ENCODE results near the gene STK10. TPM values are rescaled to one million over a fixed set of nuclear protein-coding genes. Genes with fewer than 3 reads are reported as not detected.

Gene STK10
- total RNA-seq, 1 experiment from 2014 or later: 25.7 TPM

DNA sequence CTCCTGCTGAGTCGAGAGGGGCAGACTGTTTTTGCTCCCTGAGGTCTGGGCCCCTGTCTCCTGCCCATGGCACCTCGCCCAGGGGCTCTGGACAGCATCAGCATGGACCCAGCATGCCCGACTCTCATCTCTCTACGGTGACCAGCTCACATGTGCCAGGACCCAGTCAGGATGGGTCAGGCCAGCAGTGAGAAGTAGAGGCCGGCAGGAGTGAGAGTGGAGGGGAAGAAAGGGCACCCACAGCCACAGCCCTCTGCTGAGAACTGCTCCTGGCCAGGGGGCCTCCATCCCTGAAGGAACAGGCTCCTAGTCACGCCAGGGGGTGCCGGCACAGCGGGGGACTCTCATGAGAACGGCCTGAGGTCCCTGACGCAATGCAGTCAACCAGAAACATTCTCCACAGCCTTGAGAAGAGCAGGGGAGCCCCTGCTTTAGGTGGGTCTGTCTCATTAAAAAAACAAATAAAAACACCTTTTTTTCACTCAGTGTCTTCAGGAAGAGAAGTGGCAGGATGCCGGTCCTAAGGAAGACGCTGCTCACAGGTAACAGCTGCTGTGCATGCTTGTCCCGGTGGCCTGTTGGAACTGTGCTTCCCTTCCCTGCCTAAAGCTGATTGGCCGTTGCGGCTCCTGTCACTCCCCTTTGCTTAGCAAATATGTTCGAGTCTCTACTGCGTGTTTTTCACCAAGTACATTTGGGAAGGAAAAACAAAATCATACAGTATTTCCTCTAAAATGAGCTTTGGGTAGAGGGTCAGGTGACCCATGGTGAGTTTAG, 95.9 kb downstream of the STK10 start:
- no peak for ATAC-seq
- Histone ChIP-seq H3K4me2 (ENCODE audit: low read length) (no peak overlapping the region), H3K4me1 (ENCODE audit: insufficient read depth, low read length) (no peaks in the 10 kb centered on the region), H3K9me3 (ENCODE audit: low read length) (no peaks in the 10 kb centered on the region), H3K79me2 (ENCODE audit: low read length) (no peaks in the 10 kb centered on the region), H3K9me2 (replicated peaks; ENCODE audit: low read length) (no peaks in the 10 kb centered on the region), H3K36me3 (ENCODE audit: low read depth, low read length) (no peaks in the 10 kb centered on the region), H3K27me3 (ENCODE audit: low read length) (no peaks in the 10 kb centered on the region), H2AFZ (ENCODE audit: low read length) (no peak overlapping the region), H3K4me3 (ENCODE audit: low read length) (no peak overlapping the region), H4K20me1 (ENCODE audit: low read length) (no peaks in the 10 kb centered on the region), H3K9ac (ENCODE audit: low read length) (no peak overlapping the region), H3K27ac (ENCODE audit: low read length) (no peak overlapping the region), H3F3A (ENCODE audit: low read length, unreplicated experiment) (no peaks in the 10 kb centered on the region)
- TF ChIP-seq EZH2 (IDR thresholded peaks at IDR 0.05; ENCODE audit: low read length, unreplicated experiment): no peak
- TF ChIP-seq CTCF (conservative IDR thresholded peaks at IDR 0.05; ENCODE audit: low read depth, low read length): no peak
- TF ChIP-seq EZH2phosphoT487 (IDR thresholded peaks at IDR 0.05; ENCODE audit: borderline replicate concordance, low read length): no peak
- ChIA-PET POLR2A (ENCODE audit: unreplicated experiment) (interaction anchor here (0.7 kb wide), 1 partner anchor 200 kb away, joined by 4 read pairs; no protein-coding TSS in a partner anchor), CTCF (interaction anchor here (0.6 to 0.7 kb wide), 2 partner anchors 13 to 174 kb away, joined by 3 to 8 read pairs; no protein-coding TSS in a partner anchor)
- intact Hi-C loops (cut with micrococcal nuclease): no loop called here
- DNase-seq: no peak
- no TSS peak for BruUV-seq (replicated peaks)

DNA sequence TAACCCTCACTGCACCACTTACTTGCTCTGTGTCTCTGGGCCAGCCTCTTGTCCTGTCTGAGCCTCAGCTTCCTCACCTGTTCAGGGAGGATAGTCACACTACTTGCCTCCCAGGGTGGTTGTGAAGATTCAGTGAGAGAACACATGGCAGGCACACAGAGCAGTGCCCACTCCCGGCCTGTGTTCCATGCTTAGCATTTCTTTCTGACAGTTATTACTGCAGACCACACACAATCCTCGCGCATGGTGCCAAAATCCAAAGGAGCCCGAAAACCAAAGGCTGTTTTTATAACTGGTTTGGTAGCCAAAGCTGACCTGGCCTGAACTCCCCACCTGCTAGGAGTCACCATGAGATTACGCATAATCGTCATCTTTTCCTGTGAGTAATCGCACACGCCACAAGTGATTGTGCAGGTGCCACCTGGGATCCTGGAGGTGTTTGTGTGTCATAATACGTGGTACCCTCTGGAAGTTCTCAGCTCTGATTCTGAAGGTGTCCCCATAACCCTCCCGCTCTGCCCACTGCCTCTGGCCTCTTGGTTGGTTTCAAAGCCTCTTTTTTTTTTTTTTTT, 97.0 kb downstream of the STK10 start:
- H4K20me1 ChIP-seq (ENCODE audit: low read length): no peaks in the 10 kb centered on the region
- DNase-seq: no peak

GRCh38 chr5:172089298-172090117, 98.5 kb downstream of the STK10 start:
- no peaks in the 10 kb centered on the region for H3K36me3 ChIP-seq (ENCODE audit: low read depth, low read length)
- POLR2A ChIA-PET (ENCODE audit: unreplicated experiment): no interaction called here

More for the DNA sequence above, 97.0 kb downstream of the STK10 start:
- H3K9me2 ChIP-seq (replicated peaks; ENCODE audit: low read length): no peaks in the 10 kb centered on the region
- H3K9me3 ChIP-seq (ENCODE audit: low read length): no peaks in the 10 kb centered on the region
- no peaks in the 10 kb centered on the region for H3K4me1 ChIP-seq (ENCODE audit: insufficient read depth, low read length)
- TF ChIP-seq EZH2phosphoT487 (IDR thresholded peaks at IDR 0.05; ENCODE audit: borderline replicate concordance, low read length): no peak
- ATAC-seq: no peak
- H3K9ac ChIP-seq (ENCODE audit: low read length): no peak overlapping the region
- H3K79me2 ChIP-seq (ENCODE audit: low read length): no peaks in the 10 kb centered on the region
- ChIA-PET POLR2A (ENCODE audit: unreplicated experiment) (no interaction called here), CTCF (interaction anchor here (0.7 kb wide), 1 partner anchor 175 kb away, joined by 3 read pairs; no protein-coding TSS in a partner anchor)
- H3K4me3 ChIP-seq (ENCODE audit: low read length): no peak overlapping the region
- no peak overlapping the region for H3K4me2 ChIP-seq (ENCODE audit: low read length)
- intact Hi-C loops (cut with micrococcal nuclease): no loop called here
- no peaks in the 10 kb centered on the region for H3K27me3 ChIP-seq (ENCODE audit: low read length)
- no peaks in the 10 kb centered on the region for H3F3A ChIP-seq (ENCODE audit: low read length, unreplicated experiment)
- no peaks in the 10 kb centered on the region for H3K36me3 ChIP-seq (ENCODE audit: low read depth, low read length)
- no peak overlapping the region for H3K27ac ChIP-seq (ENCODE audit: low read length)
- BruUV-seq (replicated peaks): no TSS peak
- H2AFZ ChIP-seq (ENCODE audit: low read length): no peak overlapping the region

More at GRCh38 chr5:172089298-172090117, 98.5 kb downstream of the STK10 start:
- no peaks in the 10 kb centered on the region for H3K79me2 ChIP-seq (ENCODE audit: low read length)
- no peaks in the 10 kb centered on the region for H3K9me3 ChIP-seq (ENCODE audit: low read length)
- no peak overlapping the region for H2AFZ ChIP-seq (ENCODE audit: low read length)
- intact Hi-C loops (cut with micrococcal nuclease): no loop called here
- CTCF ChIA-PET: no interaction called here
- H3K9ac ChIP-seq (ENCODE audit: low read length): no peak overlapping the region
- no peak for ATAC-seq
- H3F3A ChIP-seq (ENCODE audit: low read length, unreplicated experiment): no peaks in the 10 kb centered on the region
- no peaks in the 10 kb centered on the region for H3K9me2 ChIP-seq (replicated peaks; ENCODE audit: low read length)
- no peak overlapping the region for H3K4me3 ChIP-seq (ENCODE audit: low read length)
- no peaks in the 10 kb centered on the region for H3K27me3 ChIP-seq (ENCODE audit: low read length)
- DNase-seq: no peak
- TF ChIP-seq EZH2phosphoT487 (IDR thresholded peaks at IDR 0.05; ENCODE audit: borderline replicate concordance, low read length) (no peak), CTCF (conservative IDR thresholded peaks at IDR 0.05; ENCODE audit: low read depth, low read length) (no peak), EZH2 (IDR thresholded peaks at IDR 0.05; ENCODE audit: low read length, unreplicated experiment) (no peak)
- H4K20me1 ChIP-seq (ENCODE audit: low read length): no peaks in the 10 kb centered on the region
- no TSS peak for BruUV-seq (replicated peaks)
- H3K4me1 ChIP-seq (ENCODE audit: insufficient read depth, low read length): no peaks in the 10 kb centered on the region
- H3K4me2 ChIP-seq (ENCODE audit: low read length): no peak overlapping the region
- H3K27ac ChIP-seq (ENCODE audit: low read length): no peak overlapping the region

Measured in PC-3 (cell line).